Fibroblast of lung (primary cell): Measurements from ENCODE around the gene CSTF3. TPM values are rescaled to one million over a fixed set of nuclear protein-coding genes. Genes with fewer than 3 reads are reported as not detected.
"Not testable (repeated sequence)": the region's sequence is repeated elsewhere in the genome, so short reads cannot be mapped to it uniquely, and the experiment has no call there.

Experiments used
- DNase-seq, 2 donors: peaks; one replicate each; pipeline versions ENCODE4 v3.0.0 to v3.0.0-alpha.2; 2010; ENCODE audit warnings: low read depth in 2 of 2
- H2AFZ ChIP-seq: 2 replicates; pipeline ENCODE4 v1.5.1; 2012; ENCODE audit warnings: low read length, control low read depth, inconsistent platforms
- H3K27ac ChIP-seq: 2 replicates; pipeline ENCODE4 v1.5.1; 2011; ENCODE audit warnings: low read length, control low read depth; ENCODE audit not compliant: insufficient read depth
- H3K27me3 ChIP-seq: 2 replicates; pipeline ENCODE4 v1.5.1; 2011; ENCODE audit warnings: mild to moderate bottlenecking, low read length; ENCODE audit not compliant: control insufficient read depth, insufficient read depth
- H3K36me3 ChIP-seq: 2 replicates; pipeline ENCODE4 v1.5.1; 2011; ENCODE audit warnings: low read length; ENCODE audit not compliant: control insufficient read depth, insufficient read depth
- H3K4me1 ChIP-seq: 2 replicates; pipeline ENCODE4 v1.5.1; 2011; ENCODE audit warnings: low read length; ENCODE audit not compliant: control insufficient read depth, insufficient read depth; ENCODE audit errors: extremely low read depth
- H3K4me2 ChIP-seq: 2 replicates; pipeline ENCODE4 v1.5.1; 2011; ENCODE audit warnings: low read length, control low read depth; ENCODE audit not compliant: insufficient read depth; ENCODE audit errors: extremely low read depth
- H3K4me3 ChIP-seq, 4 experiments: fragments of 200-600 bp in 1 of 4; sonication (generic) in 1 of 4; replicated peaks in 1 of 4; 2 replicates each; pipeline ENCODE4 v1.5.1; 2011 to 2016; ENCODE audit warnings: low read length in 4 of 4, low read depth in 3 of 4, mild to moderate bottlenecking in 3 of 4, control low read depth in 2 of 4, inconsistent platforms in 1 of 4, mixed read lengths in 1 of 4; ENCODE audit not compliant: insufficient read depth in 1 of 4; ENCODE audit errors: control extremely low read depth in 1 of 4
- H3K79me2 ChIP-seq: 2 replicates; pipeline ENCODE4 v1.5.1; 2012; ENCODE audit warnings: mild to moderate bottlenecking, low read length, inconsistent platforms; ENCODE audit not compliant: control insufficient read depth, insufficient read depth
- H3K9ac ChIP-seq: 2 replicates; pipeline ENCODE4 v1.5.1; 2011; ENCODE audit warnings: mild to moderate bottlenecking, low read length, control low read depth; ENCODE audit not compliant: insufficient read depth
- H3K9me3 ChIP-seq: 2 replicates; pipeline ENCODE4 v1.5.1; 2012; ENCODE audit warnings: low read depth, low read length; ENCODE audit not compliant: control insufficient read depth, insufficient read depth
- H4K20me1 ChIP-seq: 2 replicates; pipeline ENCODE4 v1.5.1; 2011; ENCODE audit warnings: low read length; ENCODE audit not compliant: control insufficient read depth, insufficient read depth; ENCODE audit errors: extremely low read depth
- CTCF ChIP-seq, 2 donors: IDR thresholded peaks in 1 of 2; conservative IDR thresholded peaks in 1 of 2; 1 replicate in 1 of 2; 2 replicates in 1 of 2; pipeline ENCODE4 v1.5.1; 2011 to 2012; ENCODE audit warnings: low read length in 2 of 2, control low read depth in 1 of 2, inconsistent platforms in 1 of 2, low read depth in 1 of 2, mild to moderate bottlenecking in 1 of 2
- EZH2 ChIP-seq: IDR thresholded peaks from 2 replicates; pipeline ENCODE4 v1.5.1; 2012; ENCODE audit warnings: low read length, control low read depth, mild to moderate bottlenecking; ENCODE audit errors: missing control alignments
- polyA plus RNA-seq, 2 donors: library from polyadenylated mRNA; depleted of rRNA in 1 of 2; stranded (reverse) in 1 of 2; unstranded in 1 of 2; fragments of >200 nt; gene quantifications; 2 replicates each; pipeline ENCODE4 v1.2.1, GENCODE V29; 2011 to 2012; ENCODE audit warnings: missing spikeins in 1 of 2
- total RNA-seq: library from RNA; depleted of rRNA; stranded (reverse); fragments of >200 nt; gene quantifications from 2 replicates; pipeline ENCODE4 v1.2.1, GENCODE V29; 2014

The CSTF3 gene
- total and polyA plus RNA-seq, 2 donors (not counting 1 experiment from before 2014, with no cell fraction given), result 26.3 to 27.4 TPM

- Histone ChIP-seq H3K27me3 (no peaks in the 10 kb centered on the region), H3K4me3 (no peak overlapping the region), H3K36me3 (no peaks in the 10 kb centered on the region), H3K4me2 (no peak overlapping the region), H3K4me1 (no peaks in the 10 kb centered on the region), H3K9me3 (no peaks in the 10 kb centered on the region), H3K27ac (no peak overlapping the region), H2AFZ (no peak overlapping the region), H4K20me1 (no peaks in the 10 kb centered on the region), H3K9ac (no peak overlapping the region), H3K79me2 (no peaks in the 10 kb centered on the region)
- TF ChIP-seq EZH2 (no peak), CTCF (conservative IDR thresholded peaks at IDR 0.05 in 1 of 2, IDR thresholded peaks at IDR 0.05 in 1 of 2; ENCODE audit: low read depth in 1 of 2, low read length in 2 of 2) (no peak)
- DNase-seq, result no peak
Observed at GRCh38 chr11:33177676-33178336, 16.5 kb upstream of the CSTF3 start.

GRCh38 chr11:33176760-33177159 lies 15.5 kb upstream of the CSTF3 start:
- not testable (repeated sequence) for DNase-seq, H3K27ac ChIP-seq, H3K4me2 ChIP-seq, H2AFZ ChIP-seq, H3K9ac ChIP-seq, H3K36me3 ChIP-seq, H3K79me2 ChIP-seq, H4K20me1 ChIP-seq, H3K27me3 ChIP-seq, H3K4me1 ChIP-seq, H3K9me3 ChIP-seq, H3K4me3 ChIP-seq

- no peak overlapping the region for H3K4me3 ChIP-seq
- TF ChIP-seq CTCF (conservative IDR thresholded peaks at IDR 0.05 in 1 of 2, IDR thresholded peaks at IDR 0.05 in 1 of 2; ENCODE audit: low read depth in 1 of 2, low read length in 2 of 2), result no peak
- no peak for TF ChIP-seq EZH2
- no peaks in the 10 kb centered on the region for H3K79me2 ChIP-seq
- no peaks in the 10 kb centered on the region for H3K9me3 ChIP-seq
- H3K4me1 ChIP-seq, result no peaks in the 10 kb centered on the region
- no peaks in the 10 kb centered on the region for H3K36me3 ChIP-seq
- H2AFZ ChIP-seq, result no peak overlapping the region
- no peak overlapping the region for H3K4me2 ChIP-seq
- no peak overlapping the region for H3K9ac ChIP-seq
- peak in 1 of 2 donors; percentile 29 for DNase-seq
- H4K20me1 ChIP-seq, result no peaks in the 10 kb centered on the region
- no peak overlapping the region for H3K27ac ChIP-seq
- no peaks in the 10 kb centered on the region for H3K27me3 ChIP-seq
Observed at GRCh38 chr11:33172996-33173395, 11.7 kb upstream of the CSTF3 start.
